Kidney (tissue), 14 donors: ENCODE data around the gene ZBTB44. TPM values are rescaled to one million over a fixed set of nuclear protein-coding genes. Genes with fewer than 3 reads are reported as not detected.

Experiments used
- DNase-seq, 5 donors: peaks; one replicate each; pipeline ENCODE4 v3.0.0-alpha.2; 2013 to 2020
- FAIRE-seq: peaks from 2 replicates; lab custom pipeline; 2012; peaks lifted over from hg19 to GRCh38; lab: Jason Lieb, UNC
- H3K27ac ChIP-seq, 2 donors: one replicate each; pipeline ENCODE4 v1.7.0; 2013; ENCODE audit warnings: low read depth in 2 of 2, low read length in 2 of 2, inconsistent platforms in 1 of 2
- H3K27me3 ChIP-seq: one replicate; pipeline ENCODE4 v1.7.1; 2013; ENCODE audit warnings: low read length, inconsistent platforms; ENCODE audit not compliant: control insufficient read depth, insufficient read depth
- H3K36me3 ChIP-seq, 3 donors: one replicate each; pipeline versions ENCODE4 v1.7.0 to v1.7.1; 2013; ENCODE audit warnings: low read length in 3 of 3, control low read depth in 1 of 3, inconsistent platforms in 1 of 3; ENCODE audit not compliant: insufficient read depth in 3 of 3, control insufficient read depth in 2 of 3
- H3K4me1 ChIP-seq, 3 donors: one replicate each; pipeline versions ENCODE4 v1.7.0 to v1.7.1; 2013; ENCODE audit warnings: low read length in 3 of 3, inconsistent platforms in 1 of 3, low read depth in 1 of 3; ENCODE audit not compliant: control insufficient read depth in 2 of 3, insufficient read depth in 2 of 3
- H3K4me3 ChIP-seq, 3 donors: one replicate each; pipeline versions ENCODE4 v1.7.0 to v1.8.1; 2013; ENCODE audit warnings: low read length in 3 of 3, control low read depth in 1 of 3, inconsistent platforms in 1 of 3
- H3K9ac ChIP-seq, 3 donors: one replicate each; pipeline versions ENCODE4 v1.7.0 to v1.7.1; 2013; ENCODE audit warnings: low read length in 3 of 3, control low read depth in 1 of 3, inconsistent platforms in 1 of 3
- H3K9me3 ChIP-seq, 3 donors: one replicate each; pipeline versions ENCODE4 v1.7.0 to v1.7.1; 2013; ENCODE audit warnings: low read length in 3 of 3, control low read depth in 1 of 3, inconsistent platforms in 1 of 3; ENCODE audit not compliant: control insufficient read depth in 2 of 3, insufficient read depth in 1 of 3
- CTCF ChIP-seq: IDR thresholded peaks from 3 replicates; pipeline ENCODE4 v1.5.1; 2012; ENCODE audit warnings: mild to moderate bottlenecking, moderate library complexity, borderline replicate concordance; ENCODE audit not compliant: insufficient read depth; ENCODE audit errors: extremely low read depth
- intact Hi-C: fragments of 100-400 bp; cut with DNase I; formaldehyde crosslinking; loops from one replicate; pipeline ENCODE4 v1.11.1; 2022
- polyA plus RNA-seq: library from polyadenylated mRNA; stranded (reverse); fragments of 350-450 nt; fragmentation: Illumina TruSeq; extraction: RNeasy Lipid Tissue Mini Kit (QIAGEN cat#74804); gene quantifications from one replicate; pipeline ENCODE4 v1.2.3, GENCODE V29; 2014; ENCODE audit warnings: low read depth, low replicate concordance; ENCODE audit not compliant: insufficient read depth
- total RNA-seq: library from RNA; stranded (reverse); fragmentation: NEBNext Ultra II Directional; extraction: Animal tissue kit (Norgen Biotek cat#: 25700); gene quantifications from one replicate; pipeline ENCODE4 v1.2.1, GENCODE V29; 2021
- donor health status: control.
- donor health status: control.
- donor health status: control.
- donor health status: control.
- donor health status: control.
- donor health status: DM: yes; HTN: yes; CAD: no.
- donor health status: Normal renal cell carcinoma (clear cell type).

The ZBTB44 gene
- total and polyA plus RNA-seq, 2 donors from 2014 or later = 13.1 to 59.7 TPM

DNA sequence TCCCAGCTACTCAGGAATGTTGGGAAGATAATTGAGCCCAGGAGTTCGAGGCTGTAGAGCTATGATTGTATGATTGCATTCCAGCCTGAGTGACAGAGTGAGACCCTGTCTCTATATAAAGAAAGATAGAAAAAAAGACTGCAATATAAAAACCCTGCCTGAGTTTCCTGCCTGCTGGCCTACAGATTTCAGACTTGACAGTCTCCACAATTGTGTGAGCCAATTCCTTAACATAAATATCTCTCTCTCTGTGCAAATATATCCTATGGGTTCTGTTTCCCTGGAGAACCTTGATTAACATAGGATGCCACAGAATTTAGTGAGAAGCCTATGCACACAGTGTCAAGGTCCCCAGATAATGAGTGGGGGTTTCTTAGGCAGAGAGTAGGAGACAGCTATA is 32.5 kb upstream of the ZBTB44 start:
- Histone ChIP-seq H3K27ac (no peak overlapping the region), H3K4me1 (no peaks in the 10 kb centered on the region), H3K27me3 (no peaks in the 10 kb centered on the region), H3K9me3 (no peaks in the 10 kb centered on the region), H3K9ac (no peak overlapping the region), H3K4me3 (no peak overlapping the region), H3K36me3 (no peaks in the 10 kb centered on the region)
- intact Hi-C loops = no loop called here
- FAIRE-seq = no peak
- TF ChIP-seq CTCF = no peak
- DNase-seq = no peak

DNA sequence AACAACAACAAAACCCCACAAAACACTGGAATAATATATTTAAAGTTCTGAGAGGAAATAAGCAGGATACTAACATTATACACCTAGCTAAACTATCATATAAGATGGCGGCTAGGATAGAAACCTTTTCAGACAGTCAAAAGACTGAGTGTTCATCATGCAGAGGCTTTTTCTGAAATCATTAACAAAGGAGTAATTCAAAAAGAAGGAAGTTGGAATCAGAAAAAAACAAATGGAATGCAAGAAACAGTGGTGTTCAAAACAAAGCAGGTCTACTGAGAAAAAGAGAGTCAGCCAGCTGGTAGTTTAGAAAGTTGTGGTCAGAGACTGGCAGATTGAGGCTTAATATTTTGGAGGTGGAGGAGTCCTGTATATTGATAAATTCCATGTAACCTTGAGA is 30.1 kb upstream of the ZBTB44 start:
- DNase-seq = no peak
- no peak for TF ChIP-seq CTCF

DNA sequence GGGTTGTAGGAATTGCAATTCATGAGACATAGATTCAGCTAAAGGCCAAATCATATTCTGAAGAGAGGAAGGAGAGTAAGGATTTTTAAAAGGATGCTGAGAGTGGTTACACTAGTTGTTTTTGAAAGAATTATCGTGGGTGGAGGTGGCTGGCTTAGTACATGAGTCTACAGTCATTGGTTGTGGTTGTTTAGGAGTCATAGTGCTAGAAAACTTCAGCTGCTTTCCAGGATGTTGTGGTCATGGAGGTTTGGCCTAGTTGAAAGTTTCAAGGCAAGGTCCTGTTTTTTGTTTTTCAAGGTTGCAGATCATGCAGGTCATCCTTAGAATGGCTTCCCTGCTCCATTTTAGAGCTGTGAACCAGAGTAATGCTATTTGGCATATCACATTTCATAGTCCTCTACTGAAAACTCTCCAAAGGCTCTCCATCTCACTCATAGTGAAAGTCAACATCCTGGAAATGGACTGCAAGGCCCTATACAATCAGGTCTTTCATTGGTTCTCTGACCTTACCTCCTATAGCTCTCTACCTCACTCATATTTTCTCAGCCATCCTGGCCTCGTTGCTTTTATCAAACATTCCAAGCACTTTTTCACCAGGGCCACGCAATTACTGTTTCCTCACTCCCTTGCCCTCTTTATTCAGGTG is 26.1 kb upstream of the ZBTB44 start:
- Histone ChIP-seq H3K4me3 (no peak overlapping the region), H3K4me1 (no peaks in the 10 kb centered on the region), H3K9me3 (no peaks in the 10 kb centered on the region), H3K36me3 (no peaks in the 10 kb centered on the region), H3K27ac (no peak overlapping the region), H3K9ac (no peak overlapping the region), H3K27me3 (no peaks in the 10 kb centered on the region)
- TF ChIP-seq CTCF = no peak
- FAIRE-seq (no peak), DNase-seq (no peak)
- intact Hi-C loops = no loop called here

More for the DNA sequence above, 30.1 kb upstream of the ZBTB44 start:
- Histone ChIP-seq H3K27me3 (no peaks in the 10 kb centered on the region), H3K9me3 (no peaks in the 10 kb centered on the region), H3K27ac (no peak overlapping the region), H3K4me1 (no peaks in the 10 kb centered on the region), H3K36me3 (no peaks in the 10 kb centered on the region), H3K9ac (no peak overlapping the region), H3K4me3 (no peak overlapping the region)
- FAIRE-seq = no peak
- intact Hi-C loops = no loop called here

DNA sequence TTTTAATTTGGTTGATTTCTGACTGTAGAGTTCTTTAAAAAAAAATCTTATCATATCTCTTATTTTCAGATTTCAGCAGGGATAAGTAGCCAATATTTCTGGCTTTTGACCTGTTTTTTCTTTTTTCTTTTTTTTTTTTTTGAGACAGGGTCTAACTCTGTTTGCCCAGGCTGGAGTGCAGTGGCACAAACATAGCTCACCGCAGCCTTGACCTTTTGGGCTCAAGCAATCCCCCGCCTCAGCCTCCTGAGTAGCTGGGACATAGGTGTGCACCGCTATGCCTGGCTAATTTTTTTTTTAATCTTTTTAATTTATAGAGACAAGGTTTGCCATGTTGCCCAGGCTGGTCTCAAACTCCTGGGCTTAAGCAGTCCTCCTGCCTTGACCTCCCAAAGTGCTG is 23.9 kb upstream of the ZBTB44 start:
- no peak for FAIRE-seq

More for the DNA sequence above, 23.9 kb upstream of the ZBTB44 start:
- intact Hi-C loops = no loop called here
- no peak overlapping the region for H3K9ac ChIP-seq
- H3K27me3 ChIP-seq = no peaks in the 10 kb centered on the region
- H3K4me1 ChIP-seq = no peaks in the 10 kb centered on the region
- H3K4me3 ChIP-seq = no peak overlapping the region
- no peak for TF ChIP-seq CTCF
- H3K36me3 ChIP-seq = no peaks in the 10 kb centered on the region
- DNase-seq = no peak
- H3K27ac ChIP-seq = no peak overlapping the region
- H3K9me3 ChIP-seq = no peaks in the 10 kb centered on the region
